HEK293 (cell line): ENCODE data around the gene R3HDML.

Experiments
- CTCF ChIA-PET: fragments of 350-600 bp; formaldehyde crosslinking; extraction: SDS; loops from one replicate; lab custom pipeline; 2021; ENCODE audit warnings: antibody characterized with exemption; lab: Yijun Ruan, JAX
- POLR2A ChIA-PET: fragments of 300-600 bp; formaldehyde crosslinking; extraction: SDS; loops from one replicate; lab custom pipeline; 2020; ENCODE audit warnings: antibody characterized with exemption, inconsistent platforms; lab: Yijun Ruan, JAX
- H3K27ac ChIP-seq: fragments of 200-500 bp; sonication (Bioruptor generic); 2 replicates; pipeline ENCODE4 v1.5.1; 2014; ENCODE audit warnings: low read depth, low read length, control low read depth, inconsistent platforms; ENCODE audit errors: extremely low read depth
- H3K36me3 ChIP-seq, 2 experiments: fragments of 200-500 bp in 1 of 2; sonication (Bioruptor generic) in 1 of 2; 1 replicate in 1 of 2; 2 replicates in 1 of 2; pipeline ENCODE4 v1.5.1; 2014 to 2017; ENCODE audit warnings: inconsistent platforms in 2 of 2, low read length in 2 of 2; ENCODE audit not compliant: control insufficient read depth in 2 of 2, insufficient read depth in 1 of 2
- H3K4me1 ChIP-seq: fragments of 200-500 bp; sonication (Bioruptor generic); 2 replicates; pipeline ENCODE4 v1.5.1; 2014; ENCODE audit warnings: mild to moderate bottlenecking, low read length, inconsistent platforms; ENCODE audit not compliant: control insufficient read depth, insufficient read depth
- H3K4me3 ChIP-seq: 2 replicates; pipeline ENCODE4 v1.5.1; 2011; ENCODE audit warnings: low read depth, mild to moderate bottlenecking, control low read depth, low read length, moderate library complexity
- H3K9me3 ChIP-seq: fragments of 200-500 bp; sonication (Bioruptor generic); 2 replicates; pipeline ENCODE4 v1.5.1; 2014; ENCODE audit warnings: low read depth, low read length, inconsistent platforms; ENCODE audit not compliant: control insufficient read depth, insufficient read depth
- KLF16 ChIP-seq: fragments of 450-650 bp; formaldehyde crosslinking; IDR thresholded peaks from 2 replicates; pipeline ENCODE4 v1.5.1; 2017; ENCODE audit warnings: missing biosample characterization, missing genetic modification characterization
- REST ChIP-seq: fragments of 450-650 bp; formaldehyde crosslinking; IDR thresholded peaks from 2 replicates; pipeline ENCODE4 v1.5.1; 2016; ENCODE audit warnings: missing biosample characterization, missing genetic modification characterization
- SETDB1 ChIP-seq: IDR thresholded peaks from one replicate; pipeline ENCODE4 v1.6.1; 2017; ENCODE audit warnings: mild to moderate bottlenecking, low read length, moderate library complexity, mixed read lengths; ENCODE audit not compliant: insufficient read length
- ZBTB48 ChIP-seq: fragments of 450-650 bp; formaldehyde crosslinking; IDR thresholded peaks from 2 replicates; pipeline ENCODE4 v1.5.1; 2016; ENCODE audit warnings: missing biosample characterization, missing genetic modification characterization
- ZFP37 ChIP-seq: fragments of 450-650 bp; formaldehyde crosslinking; IDR thresholded peaks from 2 replicates; pipeline ENCODE4 v1.5.1; 2016; ENCODE audit warnings: missing biosample characterization, missing genetic modification characterization
- ZIC2 ChIP-seq: fragments of 450-650 bp; formaldehyde crosslinking; IDR thresholded peaks from 2 replicates; pipeline ENCODE4 v1.5.1; 2016; ENCODE audit warnings: missing biosample characterization, missing genetic modification characterization
- ZNF133 ChIP-seq: fragments of 450-650 bp; formaldehyde crosslinking; IDR thresholded peaks from 2 replicates; pipeline ENCODE4 v1.5.1; 2016; ENCODE audit warnings: missing biosample characterization, missing genetic modification characterization
- ZNF202 ChIP-seq: fragments of 450-650 bp; formaldehyde crosslinking; IDR thresholded peaks from 2 replicates; pipeline ENCODE4 v1.5.1; 2016; ENCODE audit warnings: missing biosample characterization, missing genetic modification characterization, borderline replicate concordance
- ZNF248 ChIP-seq: fragments of 450-650 bp; formaldehyde crosslinking; IDR thresholded peaks from 2 replicates; pipeline ENCODE4 v1.5.1; 2017; ENCODE audit warnings: missing biosample characterization, missing genetic modification characterization
- ZNF350 ChIP-seq: fragments of 450-650 bp; formaldehyde crosslinking; IDR thresholded peaks from 2 replicates; pipeline ENCODE4 v1.5.0; 2017; ENCODE audit warnings: missing biosample characterization, mild to moderate bottlenecking, missing genetic modification characterization
- ZNF354C ChIP-seq: fragments of 450-650 bp; formaldehyde crosslinking; IDR thresholded peaks from 2 replicates; pipeline ENCODE4 v1.5.1; 2016; ENCODE audit warnings: missing biosample characterization, missing genetic modification characterization, low read depth, borderline replicate concordance
- ZNF530 ChIP-seq: fragments of 450-650 bp; formaldehyde crosslinking; IDR thresholded peaks from 2 replicates; pipeline ENCODE4 v1.5.1; 2016; ENCODE audit warnings: low read depth, missing biosample characterization, missing genetic modification characterization
- ZNF580 ChIP-seq: fragments of 450-650 bp; formaldehyde crosslinking; IDR thresholded peaks from 2 replicates; pipeline ENCODE4 v1.5.1; 2016; ENCODE audit warnings: missing biosample characterization, missing genetic modification characterization
- ZNF623 ChIP-seq: fragments of 450-650 bp; formaldehyde crosslinking; IDR thresholded peaks from 2 replicates; pipeline ENCODE4 v1.5.1; 2016; ENCODE audit warnings: missing biosample characterization, missing genetic modification characterization
- ZNF658 ChIP-seq: fragments of 450-650 bp; formaldehyde crosslinking; IDR thresholded peaks from 2 replicates; pipeline ENCODE4; 2016; ENCODE audit warnings: missing biosample characterization, missing genetic modification characterization
- ZNF664 ChIP-seq: fragments of 450-650 bp; formaldehyde crosslinking; IDR thresholded peaks from 2 replicates; pipeline ENCODE4 v1.5.1; 2016; ENCODE audit warnings: missing biosample characterization, missing genetic modification characterization
- ZNF692 ChIP-seq: fragments of 450-650 bp; formaldehyde crosslinking; IDR thresholded peaks from 2 replicates; pipeline ENCODE4 v1.5.1; 2016; ENCODE audit warnings: missing biosample characterization, missing genetic modification characterization
- ZNF791 ChIP-seq: fragments of 450-650 bp; formaldehyde crosslinking; IDR thresholded peaks from 2 replicates; pipeline ENCODE4 v1.5.1; 2016; ENCODE audit warnings: missing biosample characterization, missing genetic modification characterization

Gene R3HDML

GRCh38 chr20:44395461-44396340, 58.9 kb downstream of the R3HDML start (continued):
- TF ChIP-seq ZNF791 (tag by site-specific recombination): no peak

GRCh38 chr20:44396369-44397130, 59.7 kb downstream of the R3HDML start:
- TF ChIP-seq REST (tag by site-specific recombination) (peak; percentile 89), SETDB1 (no peak)
- Histone ChIP-seq H3K4me3 (no peak overlapping the region), H3K4me1 (no peaks in the 10 kb centered on the region), H3K9me3 (no peaks in the 10 kb centered on the region), H3K27ac (no peak overlapping the region), H3K36me3 (no peaks in the 10 kb centered on the region)
- ChIA-PET CTCF (interaction anchor here (0.9 to 1.2 kb wide), 2 partner anchors 8 to 142 kb away, joined by 3 to 4 read pairs; no protein-coding TSS in a partner anchor), POLR2A (no interaction called here)

- ChIA-PET POLR2A (no interaction called here), CTCF (interaction anchor here (0.9 to 1.3 kb wide), 4 partner anchors 9 to 185 kb away, joined by 3 to 4 read pairs (median 4); no protein-coding TSS in a partner anchor)
- no peak for TF ChIP-seq ZFP37 (tag by site-specific recombination)
- TF ChIP-seq ZNF133 (tag by site-specific recombination): no peak
- TF ChIP-seq ZNF658: no peak
- no peak for TF ChIP-seq ZNF354C (tag by site-specific recombination)
- no peak for TF ChIP-seq ZNF248
- TF ChIP-seq ZIC2: no peak
- no peak for TF ChIP-seq ZNF580
- TF ChIP-seq ZNF692 (tag by site-specific recombination): 0 out of 2 replicates have a peak, but pooled peaks have one; percentile 19
- no peak for TF ChIP-seq ZNF350 (tag by site-specific recombination)
- TF ChIP-seq ZNF202: no peak
- no peak for TF ChIP-seq ZBTB48 (tag by site-specific recombination)
- no peak for TF ChIP-seq ZNF530
- TF ChIP-seq ZNF664 (tag by site-specific recombination): peak; percentile 53; the same call in 1 of the 2 replicates
- no peak for TF ChIP-seq ZNF623 (tag by site-specific recombination)
- TF ChIP-seq KLF16 (tag by site-specific recombination): no peak
- no peaks in the 10 kb centered on the region for H3K36me3 ChIP-seq
- H3K4me1 ChIP-seq: no peaks in the 10 kb centered on the region
- no peak overlapping the region for H3K4me3 ChIP-seq
- no peak overlapping the region for H3K27ac ChIP-seq
- H3K9me3 ChIP-seq: no peaks in the 10 kb centered on the region
These were observed 61.5 kb downstream of the R3HDML start for GRCh38 chr20:44398335-44398734.
